ENCODE measurements around the gene GMIP.
"Not testable (repeated sequence)": the region's sequence is repeated elsewhere in the genome, so short reads cannot be mapped to it uniquely, and the experiment has no call there.

The GMIP gene

GRCh38 chr19:19643158-19644053 lies at the start of gene GMIP:
Gene GMIP, minus strand, starts transcription at chr19:19643657. Its CDS starts 128 bp downstream, at chr19:19643529.
- peak; percentile 75 for DNase-seq

GRCh38 chr19:19691683-19692082 lies 48.2 kb upstream of the GMIP start:
- no peak for DNase-seq

GRCh38 chr19:19689023-19689422 lies 45.6 kb upstream of the GMIP start:
- DNase-seq, result not testable (repeated sequence)

GRCh38 chr19:19687090-19687489 lies 43.6 kb upstream of the GMIP start:
- DNase-seq, result no peak

- no peak for DNase-seq
Measured at GRCh38 chr19:19686580-19686979, 43.1 kb upstream of the GMIP start.

- DNase-seq, result not testable (repeated sequence)
Measured at GRCh38 chr19:19686119-19686518, 42.7 kb upstream of the GMIP start.

- no peak for DNase-seq
Measured at GRCh38 chr19:19679176-19680073, 36.0 kb upstream of the GMIP start.

GRCh38 chr19:19677579-19677978 lies 34.1 kb upstream of the GMIP start:
- no peak for DNase-seq

GRCh38 chr19:19674315-19674714 lies 30.9 kb upstream of the GMIP start:
- DNase-seq, result no peak

- DNase-seq, result no peak
Measured at GRCh38 chr19:19672816-19673215, 29.4 kb upstream of the GMIP start.

GRCh38 chr19:19670070-19670551 lies 26.7 kb upstream of the GMIP start:
- DNase-seq, result no peak

- DNase-seq, result peak; percentile 91
Measured at GRCh38 chr19:19668230-19669012, 25.0 kb upstream of the GMIP start, which contains the start of gene ZNF101. Gene ZNF101, plus strand, starts transcription at chr19:19668839. Its CDS starts 125 bp downstream, at chr19:19668964.

GRCh38 chr19:19665420-19665948 lies 22.0 kb upstream of the GMIP start:
- not testable (repeated sequence) for DNase-seq

GRCh38 chr19:19663256-19664120 lies 20.0 kb upstream of the GMIP start, which contains the start of gene ATP13A1:
Gene ATP13A1, minus strand, starts transcription at chr19:19663676. Its CDS starts 10 bp downstream, at chr19:19663666.
- peak; percentile 99 for DNase-seq

GRCh38 chr19:19662871-19663255 lies 19.4 kb upstream of the GMIP start:
- DNase-seq, result no peak

GRCh38 chr19:19662344-19662743 lies 18.9 kb upstream of the GMIP start:
- DNase-seq, result no peak

- no peak for DNase-seq
Measured at GRCh38 chr19:19661675-19662251, 18.3 kb upstream of the GMIP start.

- no peak for DNase-seq
Measured at GRCh38 chr19:19661141-19661674, 17.8 kb upstream of the GMIP start.

- no peak for DNase-seq
Measured at GRCh38 chr19:19659646-19660245, 16.3 kb upstream of the GMIP start.

GRCh38 chr19:19657397-19657783 lies 13.9 kb upstream of the GMIP start:
- DNase-seq, result peak; percentile 82
